GM04503 (cell line): Measurements from ENCODE around the gene CFHR3.
"Not testable (repeated sequence)": the region's sequence is repeated elsewhere in the genome, so short reads cannot be mapped to it uniquely, and the experiment has no call there.

Source experiments
- DNase-seq: peaks from one replicate; pipeline ENCODE4 v3.0.0-alpha.2; 2012; ENCODE audit warnings: low read depth

The CFHR3 gene

DNA sequence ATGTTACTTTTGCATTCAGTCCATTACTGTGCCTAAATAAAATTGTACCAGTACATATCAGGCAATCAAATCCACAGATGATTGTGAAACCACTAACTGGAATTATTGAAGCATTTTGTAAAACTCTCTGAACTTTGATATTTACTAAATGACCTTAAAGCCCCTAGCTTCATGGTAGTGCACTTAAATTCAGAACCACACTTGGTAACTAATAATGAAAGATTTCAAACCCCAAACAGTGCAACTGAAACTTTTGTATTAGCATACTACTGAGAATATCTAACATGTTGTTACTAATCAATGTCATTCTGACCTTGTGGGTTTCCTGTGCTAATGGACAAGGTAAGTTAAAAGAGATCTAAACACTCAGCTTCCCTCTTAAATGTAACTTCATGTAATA is at the start of gene CFHR3:
TSS of gene CFHR3 (plus strand) at position 238 of the 400 bp plus-strand sequence. CDS start at position 285, 47 bp downstream.
- DNase-seq, result no peak

DNA sequence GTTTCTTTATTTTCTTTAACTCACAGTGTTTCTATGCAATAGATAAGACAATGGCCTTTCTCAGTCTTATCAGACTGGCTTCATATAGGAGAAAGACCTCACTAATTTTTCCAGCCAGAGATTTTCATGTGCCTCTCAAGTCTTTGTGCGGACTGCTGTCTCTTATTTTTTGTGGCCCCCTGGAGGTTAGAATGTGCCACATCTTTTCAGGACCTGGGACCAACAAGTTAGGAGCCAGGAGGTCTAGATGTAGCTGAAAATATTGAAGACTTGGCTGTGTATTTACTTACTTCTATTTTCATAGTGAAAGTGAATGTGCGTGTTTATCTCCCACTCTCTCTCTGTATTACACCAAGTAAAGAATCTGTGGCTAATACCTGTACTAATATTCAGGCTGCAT is 42.1 kb upstream of the CFHR3 start:
- no peak for DNase-seq

DNA sequence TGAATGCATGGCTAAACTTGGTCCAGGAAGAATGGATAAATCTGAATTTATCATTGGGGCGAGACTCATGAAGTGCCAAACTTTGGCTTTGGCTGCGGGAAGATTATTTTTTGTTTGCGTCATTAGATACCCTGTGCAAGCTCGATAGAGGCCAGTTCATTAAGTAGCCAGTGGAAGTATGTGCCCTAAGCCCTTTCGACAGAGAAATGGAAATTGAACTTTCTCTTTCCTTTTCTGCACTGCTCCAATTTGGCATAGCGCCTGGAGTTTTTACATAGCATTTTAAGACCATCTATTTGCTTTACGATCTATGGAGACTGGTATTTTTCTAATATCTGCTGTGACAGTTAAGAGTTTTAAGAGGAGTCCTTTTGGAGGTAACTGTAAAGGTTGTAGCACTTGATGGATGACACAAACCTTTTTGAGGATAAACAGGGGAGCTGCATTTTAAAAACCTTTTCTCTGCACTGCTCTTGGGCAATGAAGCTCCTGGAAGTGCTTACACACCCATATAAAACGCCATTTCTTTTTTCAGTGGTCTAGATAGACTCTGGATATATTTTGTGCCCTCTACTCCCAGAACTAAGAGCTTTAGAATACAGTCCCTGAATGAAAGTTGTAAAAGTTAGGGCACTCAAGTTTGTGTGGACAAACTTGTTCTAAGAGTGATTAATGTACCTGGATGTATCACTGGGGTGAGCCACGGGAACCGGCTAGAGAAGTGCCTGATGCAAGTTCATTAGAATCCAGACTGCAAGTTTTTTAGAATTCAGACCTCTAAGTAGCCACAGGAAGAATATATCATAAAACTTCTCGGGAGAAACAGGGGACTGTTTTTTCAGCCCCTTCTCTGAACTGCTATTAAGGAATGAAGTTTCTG is 41.3 kb upstream of the CFHR3 start:
- DNase-seq, result no peak

GRCh38 chr1:196734006-196734405 is 40.6 kb upstream of the CFHR3 start:
- DNase-seq, result no peak

DNA sequence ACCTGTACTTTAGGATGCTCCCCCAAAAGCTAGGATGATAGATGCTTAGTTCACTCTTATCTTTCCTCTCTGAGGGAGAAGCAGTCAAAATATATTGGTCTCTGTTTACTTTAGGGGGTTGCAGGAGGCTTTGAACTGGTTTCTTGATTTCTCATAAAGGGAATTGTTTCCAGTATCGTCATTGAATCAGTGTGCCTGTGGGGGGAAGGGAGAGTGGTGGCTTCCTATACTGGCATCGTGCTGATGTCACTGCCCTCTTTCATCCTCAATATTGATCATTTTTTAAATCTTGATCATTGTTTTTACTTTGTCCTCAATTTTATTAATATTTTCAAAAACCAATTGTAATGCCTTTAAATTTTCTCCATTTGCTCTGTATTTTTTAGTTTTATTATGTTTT is 40.2 kb upstream of the CFHR3 start:
- DNase-seq, result no peak

GRCh38 chr1:196738730-196739129 is 35.9 kb upstream of the CFHR3 start:
- DNase-seq, result no peak

- peak; percentile 4 for DNase-seq
Observed at GRCh38 chr1:196743244-196743643, 31.4 kb upstream of the CFHR3 start.

- DNase-seq, result not testable (repeated sequence)
Observed at GRCh38 chr1:196765019-196765740, 9.5 kb upstream of the CFHR3 start.

- not testable (repeated sequence) for DNase-seq
Observed at GRCh38 chr1:196769823-196770222, 4.8 kb upstream of the CFHR3 start.

DNA sequence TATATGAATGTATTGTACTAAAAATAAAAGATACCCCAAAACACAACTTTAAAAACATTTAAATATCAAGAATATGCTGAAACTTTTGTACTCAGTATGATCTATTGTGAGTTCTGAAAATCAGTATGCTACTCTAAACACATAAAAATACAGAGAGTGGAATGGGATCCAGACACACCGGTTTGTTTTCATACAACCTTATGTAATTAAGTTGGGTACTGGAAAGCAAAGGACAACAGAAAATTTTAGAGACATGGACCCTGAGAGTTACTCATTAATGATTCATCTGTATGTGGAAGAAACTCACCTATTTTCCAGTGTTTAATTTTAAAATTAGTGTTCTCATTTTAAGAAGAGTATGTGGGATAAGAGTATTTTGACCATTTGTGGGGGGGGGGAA is 927 bp upstream of the CFHR3 start:
- no peak for DNase-seq

- no peak for DNase-seq
Observed at GRCh38 chr1:196774175-196774574, 465 bp upstream of the CFHR3 start.

- no peak for DNase-seq
Observed at GRCh38 chr1:196777603-196778002, 3.0 kb downstream of the CFHR3 start.

DNA sequence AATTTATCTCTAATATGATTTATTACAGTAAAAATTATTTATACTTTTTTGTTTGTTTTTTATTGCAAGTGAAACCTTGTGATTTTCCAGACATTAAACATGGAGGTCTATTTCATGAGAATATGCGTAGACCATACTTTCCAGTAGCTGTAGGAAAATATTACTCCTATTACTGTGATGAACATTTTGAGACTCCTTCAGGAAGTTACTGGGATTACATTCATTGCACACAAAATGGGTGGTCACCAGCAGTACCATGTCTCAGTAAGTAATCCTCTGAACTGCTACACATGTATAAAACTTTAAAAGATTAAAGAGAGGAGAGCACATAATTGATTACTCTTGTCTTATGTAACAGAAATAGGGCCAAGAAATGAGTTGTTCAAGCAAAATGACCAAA is 4.5 kb downstream of the CFHR3 start:
- DNase-seq, result no peak

- not testable (repeated sequence) for DNase-seq
Observed at GRCh38 chr1:196791252-196791651, 16.6 kb downstream of the CFHR3 start.

- DNase-seq, result not testable (repeated sequence)
Observed at GRCh38 chr1:196794103-196794502, 19.5 kb downstream of the CFHR3 start.

GRCh38 chr1:196797891-196798290 is 23.3 kb downstream of the CFHR3 start:
- no peak for DNase-seq

- DNase-seq, result not testable (repeated sequence)
Observed at GRCh38 chr1:196801920-196802319, 27.3 kb downstream of the CFHR3 start.

DNA sequence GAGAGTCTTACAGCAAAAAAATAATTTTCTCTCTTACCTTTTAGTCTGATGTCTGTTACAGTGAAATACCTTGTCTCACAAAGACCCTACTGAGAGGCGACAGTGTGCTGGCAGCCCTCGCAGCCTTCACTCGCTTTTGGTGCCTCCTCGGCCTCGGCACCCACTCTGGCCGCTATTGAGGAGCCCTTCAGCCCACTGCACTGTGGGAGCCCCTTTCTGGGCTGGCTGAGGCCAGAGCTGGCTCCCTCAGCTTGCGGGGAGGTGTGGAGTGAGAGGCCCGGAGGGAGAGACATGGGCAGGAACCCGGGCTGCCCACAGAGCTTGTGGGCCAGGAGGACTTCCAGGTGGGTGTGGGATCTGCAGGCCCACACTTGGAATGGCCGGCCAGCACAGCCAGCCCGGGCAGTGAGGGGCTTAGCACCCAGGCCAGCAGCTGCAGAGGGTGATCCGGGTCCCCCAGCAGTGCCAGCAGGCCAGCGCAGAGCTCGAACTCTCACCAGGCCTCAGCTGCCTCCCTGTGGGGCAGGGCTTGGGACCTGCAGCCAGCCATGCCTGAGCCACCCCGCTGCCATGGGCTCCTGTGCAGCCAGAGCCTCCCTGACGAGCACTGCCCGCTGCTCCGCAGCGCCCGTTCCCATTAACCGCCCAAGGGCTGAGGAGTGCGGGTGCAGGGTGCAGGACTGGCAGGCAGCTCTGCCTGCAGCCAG is 34.0 kb downstream of the CFHR3 start:
- no peak for DNase-seq

GRCh38 chr1:196817442-196817841 is 42.8 kb downstream of the CFHR3 start:
- DNase-seq, result not testable (repeated sequence)

DNA sequence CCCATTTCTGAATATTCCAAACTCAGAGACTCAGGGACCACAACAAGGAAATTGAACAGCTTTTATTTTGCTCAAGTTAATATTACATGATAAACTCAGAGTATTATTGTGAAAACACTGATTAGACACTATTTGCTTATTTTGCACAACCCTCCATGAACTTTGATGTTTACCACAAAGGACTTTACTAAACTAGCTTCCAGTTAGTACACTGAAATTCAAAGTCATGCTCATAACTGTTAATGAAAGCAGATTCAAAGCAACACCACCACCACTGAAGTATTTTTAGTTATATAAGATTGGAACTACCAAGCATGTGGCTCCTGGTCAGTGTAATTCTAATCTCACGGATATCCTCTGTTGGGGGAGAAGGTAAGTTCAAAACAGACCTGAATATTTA is 44.9 kb downstream of the CFHR3 start, which contains the start of gene CFHR1:
TSS of gene CFHR1 (plus strand) at position 201 of the 400 bp plus-strand sequence. CDS start at position 315, 114 bp downstream.
- not testable (repeated sequence) for DNase-seq

- DNase-seq, result peak; percentile 31
Observed at GRCh38 chr1:196827860-196828259, 53.2 kb downstream of the CFHR3 start.
